Measurements from ENCODE around the gene SCN8A.

The SCN8A gene

GRCh38 chr12:51818566-51819300 is 227.7 kb downstream of the SCN8A start:
- H3K27ac ChIP-seq (ENCODE audit: low read length) = no peak overlapping the region
- H3K4me3 ChIP-seq (ENCODE audit: low read length) = no peak overlapping the region
- H3K4me1 ChIP-seq (ENCODE audit: control insufficient read depth, low read depth, low read length) = peaks cover 4% of the 10 kb centered on the region
- no peaks in the 10 kb centered on the region for H3K36me3 ChIP-seq (ENCODE audit: control insufficient read depth, low read depth, low read length)
- no peak overlapping the region for H3K9ac ChIP-seq (ENCODE audit: low read length)
- H3K9me3 ChIP-seq (ENCODE audit: control insufficient read depth, low read depth, low read length) = no peaks in the 10 kb centered on the region
- H3K27me3 ChIP-seq (ENCODE audit: control insufficient read depth, insufficient read depth, low read length) = peaks cover 56% of the 10 kb centered on the region

- Histone ChIP-seq H3K9ac (ENCODE audit: low read length) (peak overlapping the region; percentile 5), H3K36me3 (ENCODE audit: control insufficient read depth, low read depth, low read length) (no peaks in the 10 kb centered on the region), H3K4me1 (ENCODE audit: control insufficient read depth, low read depth, low read length) (peaks cover 4% of the 10 kb centered on the region), H3K4me3 (ENCODE audit: low read length) (peak overlapping the region; percentile 56), H3K27me3 (ENCODE audit: control insufficient read depth, insufficient read depth, low read length) (peaks cover 49% of the 10 kb centered on the region), H3K9me3 (ENCODE audit: control insufficient read depth, low read depth, low read length) (no peaks in the 10 kb centered on the region), H3K27ac (ENCODE audit: low read length) (no peak overlapping the region)
These were observed 228.9 kb downstream of the SCN8A start for GRCh38 chr12:51819736-51820525.

GRCh38 chr12:51820526-51821439 is 229.8 kb downstream of the SCN8A start:
- Histone ChIP-seq H3K36me3 (ENCODE audit: control insufficient read depth, low read depth, low read length) (no peaks in the 10 kb centered on the region), H3K4me3 (ENCODE audit: low read length) (peak overlapping the region; percentile 56), H3K4me1 (ENCODE audit: control insufficient read depth, low read depth, low read length) (peaks cover 4% of the 10 kb centered on the region), H3K27ac (ENCODE audit: low read length) (no peak overlapping the region), H3K9me3 (ENCODE audit: control insufficient read depth, low read depth, low read length) (no peaks in the 10 kb centered on the region), H3K9ac (ENCODE audit: low read length) (peak overlapping the region; percentile 59), H3K27me3 (ENCODE audit: control insufficient read depth, insufficient read depth, low read length) (peaks cover 40% of the 10 kb centered on the region)

- no peak overlapping the region for H3K27ac ChIP-seq (ENCODE audit: low read length)
- no peaks in the 10 kb centered on the region for H3K36me3 ChIP-seq (ENCODE audit: control insufficient read depth, low read depth, low read length)
- peaks cover 32% of the 10 kb centered on the region for H3K27me3 ChIP-seq (ENCODE audit: control insufficient read depth, insufficient read depth, low read length)
- peak overlapping the region; percentile 56 for H3K4me3 ChIP-seq (ENCODE audit: low read length)
- H3K4me1 ChIP-seq (ENCODE audit: control insufficient read depth, low read depth, low read length) = peaks cover 4% of the 10 kb centered on the region
- H3K9me3 ChIP-seq (ENCODE audit: control insufficient read depth, low read depth, low read length) = no peaks in the 10 kb centered on the region
- peak overlapping the region; percentile 59 for H3K9ac ChIP-seq (ENCODE audit: low read length)
These were observed 230.6 kb downstream of the SCN8A start for GRCh38 chr12:51821440-51822260.

- H3K4me1 ChIP-seq (ENCODE audit: control insufficient read depth, low read depth, low read length) = peaks cover 9% of the 10 kb centered on the region
- no peaks in the 10 kb centered on the region for H3K9me3 ChIP-seq (ENCODE audit: control insufficient read depth, low read depth, low read length)
- H3K36me3 ChIP-seq (ENCODE audit: control insufficient read depth, low read depth, low read length) = no peaks in the 10 kb centered on the region
- H3K27me3 ChIP-seq (ENCODE audit: control insufficient read depth, insufficient read depth, low read length) = peaks cover 26% of the 10 kb centered on the region
- H3K27ac ChIP-seq (ENCODE audit: low read length) = no peak overlapping the region
- no peak overlapping the region for H3K9ac ChIP-seq (ENCODE audit: low read length)
- peak overlapping the region; percentile 30 for H3K4me3 ChIP-seq (ENCODE audit: low read length)
These were observed 231.2 kb downstream of the SCN8A start for GRCh38 chr12:51822261-51822616.

GRCh38 chr12:51822956-51823355 is 231.9 kb downstream of the SCN8A start:
- Histone ChIP-seq H3K36me3 (ENCODE audit: control insufficient read depth, low read depth, low read length) (no peaks in the 10 kb centered on the region), H3K4me1 (ENCODE audit: control insufficient read depth, low read depth, low read length) (peaks cover 15% of the 10 kb centered on the region), H3K9ac (ENCODE audit: low read length) (no peak overlapping the region), H3K27ac (ENCODE audit: low read length) (no peak overlapping the region), H3K9me3 (ENCODE audit: control insufficient read depth, low read depth, low read length) (no peaks in the 10 kb centered on the region), H3K4me3 (ENCODE audit: low read length) (no peak overlapping the region), H3K27me3 (ENCODE audit: control insufficient read depth, insufficient read depth, low read length) (peaks cover 25% of the 10 kb centered on the region)

- Histone ChIP-seq H3K4me1 (ENCODE audit: control insufficient read depth, low read depth, low read length) (peaks cover 26% of the 10 kb centered on the region), H3K4me3 (ENCODE audit: low read length) (no peak overlapping the region), H3K36me3 (ENCODE audit: control insufficient read depth, low read depth, low read length) (no peaks in the 10 kb centered on the region), H3K27me3 (ENCODE audit: control insufficient read depth, insufficient read depth, low read length) (peaks cover 25% of the 10 kb centered on the region), H3K9me3 (ENCODE audit: control insufficient read depth, low read depth, low read length) (no peaks in the 10 kb centered on the region), H3K9ac (ENCODE audit: low read length) (no peak overlapping the region), H3K27ac (ENCODE audit: low read length) (no peak overlapping the region)
These were observed 233.0 kb downstream of the SCN8A start for GRCh38 chr12:51823875-51824565.

GRCh38 chr12:51825216-51825615 is 234.2 kb downstream of the SCN8A start:
- H3K36me3 ChIP-seq (ENCODE audit: control insufficient read depth, low read depth, low read length) = no peaks in the 10 kb centered on the region
- no peak overlapping the region for H3K9ac ChIP-seq (ENCODE audit: low read length)
- no peaks in the 10 kb centered on the region for H3K9me3 ChIP-seq (ENCODE audit: control insufficient read depth, low read depth, low read length)
- peaks cover 32% of the 10 kb centered on the region for H3K4me1 ChIP-seq (ENCODE audit: control insufficient read depth, low read depth, low read length)
- H3K27ac ChIP-seq (ENCODE audit: low read length) = no peak overlapping the region
- H3K4me3 ChIP-seq (ENCODE audit: low read length) = no peak overlapping the region
- peaks cover 15% of the 10 kb centered on the region for H3K27me3 ChIP-seq (ENCODE audit: control insufficient read depth, insufficient read depth, low read length)

GRCh38 chr12:51826881-51827280 is 235.8 kb downstream of the SCN8A start:
- H3K36me3 ChIP-seq (ENCODE audit: control insufficient read depth, low read depth, low read length) = no peaks in the 10 kb centered on the region
- peaks cover 39% of the 10 kb centered on the region for H3K4me1 ChIP-seq (ENCODE audit: control insufficient read depth, low read depth, low read length)
- no peak overlapping the region for H3K27ac ChIP-seq (ENCODE audit: low read length)
- H3K9me3 ChIP-seq (ENCODE audit: control insufficient read depth, low read depth, low read length) = no peaks in the 10 kb centered on the region
- no peak overlapping the region for H3K9ac ChIP-seq (ENCODE audit: low read length)
- H3K27me3 ChIP-seq (ENCODE audit: control insufficient read depth, insufficient read depth, low read length) = peaks cover 14% of the 10 kb centered on the region
- no peak overlapping the region for H3K4me3 ChIP-seq (ENCODE audit: low read length)

GRCh38 chr12:51827925-51828818 is 237.1 kb downstream of the SCN8A start:
- Histone ChIP-seq H3K36me3 (ENCODE audit: control insufficient read depth, low read depth, low read length) (no peaks in the 10 kb centered on the region), H3K27ac (ENCODE audit: low read length) (peak overlapping the region; percentile 22), H3K9ac (ENCODE audit: low read length) (no peak overlapping the region), H3K4me1 (ENCODE audit: control insufficient read depth, low read depth, low read length) (peaks cover 36% of the 10 kb centered on the region), H3K9me3 (ENCODE audit: control insufficient read depth, low read depth, low read length) (no peaks in the 10 kb centered on the region), H3K4me3 (ENCODE audit: low read length) (peak overlapping the region; percentile 23), H3K27me3 (ENCODE audit: control insufficient read depth, insufficient read depth, low read length) (peaks cover 5% of the 10 kb centered on the region)

Data from iPS-18a (cell line).